ENCODE results near the gene TMEM127.

TMEM127 gene

DNA sequence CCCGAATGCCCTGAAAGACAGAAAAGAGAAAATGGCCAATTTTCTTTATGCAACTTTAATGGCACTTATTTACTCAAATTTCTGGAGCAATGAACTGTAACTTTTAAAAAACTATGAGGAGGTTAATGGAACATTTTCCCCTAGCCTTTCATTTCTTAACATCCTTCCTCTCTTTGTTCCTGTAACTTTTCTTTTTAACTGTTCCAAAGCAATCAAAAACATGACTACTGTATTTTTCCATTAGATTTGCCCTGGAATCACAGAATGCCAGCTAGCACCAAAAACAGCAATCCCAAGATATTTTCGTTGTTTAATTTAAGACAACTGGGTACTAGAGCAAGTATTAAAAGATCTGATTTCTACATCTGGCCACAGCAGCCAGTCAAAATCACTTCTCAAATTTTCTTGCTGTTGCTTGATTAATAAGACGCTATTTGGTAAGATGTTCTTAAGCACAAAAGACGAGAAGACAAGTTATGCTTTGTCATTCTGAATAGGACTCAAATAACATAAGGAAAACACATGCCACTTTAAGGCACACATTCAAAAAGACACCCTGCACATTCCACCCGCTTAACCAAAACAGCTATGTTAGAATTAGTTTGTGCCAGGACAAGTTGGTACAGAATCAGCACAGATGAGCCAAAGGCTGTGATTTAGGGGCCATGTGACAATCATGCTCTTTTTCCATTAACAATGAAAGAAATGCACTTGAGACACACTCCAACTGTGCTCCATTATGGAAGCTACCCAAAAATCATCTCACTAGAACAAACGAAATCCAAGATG lies 60.8 kb downstream of the TMEM127 start:
- no peak for DNase-seq (ENCODE audit: low spot score)

DNA sequence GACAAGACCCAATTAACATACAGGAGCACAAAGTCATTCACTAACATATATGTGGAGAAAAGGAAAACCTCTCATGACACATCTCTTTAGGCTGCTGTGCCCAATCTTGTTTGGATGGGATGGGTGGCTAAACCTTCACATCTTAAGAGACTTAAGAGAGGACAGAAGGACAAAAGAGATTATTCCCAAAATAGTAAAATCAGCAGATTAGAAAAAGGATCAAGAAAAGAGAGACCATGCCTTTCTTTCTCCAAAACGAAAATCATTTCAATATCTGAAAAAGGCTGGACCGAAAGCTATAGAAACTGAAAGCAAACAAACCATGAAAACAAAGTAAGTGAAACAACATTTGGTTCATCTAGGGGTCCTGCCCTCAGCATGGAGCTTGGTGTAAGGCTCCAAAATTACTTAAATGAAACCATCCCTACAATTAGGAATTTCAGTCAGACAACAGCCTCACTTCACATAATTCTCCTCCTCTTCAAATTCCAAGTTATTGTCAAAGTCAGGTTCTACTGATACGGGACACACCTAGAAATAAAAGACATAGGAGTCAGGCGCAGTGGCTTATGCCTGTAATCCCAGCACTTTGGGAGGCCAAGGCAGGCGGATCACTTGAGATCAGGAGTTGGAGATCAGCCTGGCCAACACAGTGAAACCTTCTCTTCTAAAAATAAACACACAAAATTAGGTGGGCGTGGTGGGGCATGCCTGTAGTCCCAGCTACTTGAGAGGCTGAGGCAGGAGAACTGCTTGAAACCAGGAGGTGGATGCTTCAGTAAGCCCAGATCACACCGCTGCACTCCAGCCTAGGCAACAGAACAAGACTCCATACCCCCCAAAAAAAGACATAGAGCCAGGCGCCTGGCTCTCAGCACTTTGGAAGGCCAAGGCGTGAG lies 62.4 kb downstream of the TMEM127 start:
- no peak for DNase-seq (ENCODE audit: low spot score)

DNA sequence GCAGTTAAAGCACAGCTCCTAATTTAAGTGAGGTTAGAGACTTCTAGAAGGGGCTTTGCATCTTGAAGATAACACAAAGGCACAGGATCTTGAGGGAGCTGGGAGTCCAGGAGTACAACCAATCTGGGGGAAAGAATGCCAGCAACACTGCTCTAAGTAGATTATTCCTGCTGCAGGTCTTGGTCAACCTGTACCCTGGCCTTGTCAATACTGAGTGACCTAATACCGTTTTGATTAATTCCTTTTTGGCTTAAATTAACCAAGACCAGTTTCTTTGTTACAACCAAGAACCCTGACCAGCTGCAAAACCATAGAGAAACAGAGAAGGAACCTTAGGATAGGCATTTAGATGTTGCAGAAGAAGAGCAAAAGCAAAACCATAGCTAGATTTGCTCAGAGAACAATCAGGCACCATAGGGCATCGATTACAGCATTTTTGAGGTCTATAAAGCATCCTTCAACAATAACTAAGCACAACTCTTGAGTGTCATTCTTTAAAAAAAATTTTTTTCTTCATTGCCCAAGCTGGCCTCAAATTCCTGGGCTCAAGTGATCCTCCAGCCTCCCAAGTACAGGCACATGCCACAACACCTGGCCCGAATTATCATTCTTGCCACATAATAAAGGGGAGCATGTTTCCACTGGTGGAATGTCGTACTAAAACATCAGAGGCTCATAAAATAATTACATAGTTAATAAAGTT lies 63.5 kb downstream of the TMEM127 start:
- no peak for DNase-seq (ENCODE audit: low spot score)

GRCh38 chr2:96201338-96201737 lies 64.5 kb downstream of the TMEM127 start:
- DNase-seq (ENCODE audit: low spot score): no peak

- DNase-seq (ENCODE audit: low spot score): no peak
These were observed 66.9 kb downstream of the TMEM127 start for GRCh38 chr2:96198921-96199320.
